Kidney tubule cell (primary cell): ENCODE results near the gene MYL10.
"Not testable (repeated sequence)": the region's sequence is repeated elsewhere in the genome, so short reads cannot be mapped to it uniquely, and the experiment has no call there.

Experiments used
- DNase-seq: peaks from one replicate; pipeline ENCODE4 v3.0.0-alpha.2; 2018; ENCODE audit warnings: low spot score

Gene MYL10

GRCh38 chr7:101618916-101619315 is 10.2 kb downstream of the MYL10 start:
- DNase-seq, result no peak

GRCh38 chr7:101618207-101618839 is 10.8 kb downstream of the MYL10 start:
- no peak for DNase-seq

GRCh38 chr7:101617451-101618206 is 11.5 kb downstream of the MYL10 start:
- no peak for DNase-seq

- no peak for DNase-seq
Measured at GRCh38 chr7:101615446-101615845, 13.7 kb downstream of the MYL10 start.

- peak; percentile 23 for DNase-seq
Measured at GRCh38 chr7:101614939-101615302, 14.2 kb downstream of the MYL10 start.

- DNase-seq, result no peak
Measured at GRCh38 chr7:101614098-101614938, 14.8 kb downstream of the MYL10 start.

- DNase-seq, result no peak
Measured at GRCh38 chr7:101612885-101613515, 16.1 kb downstream of the MYL10 start.

GRCh38 chr7:101608772-101609713 is 20.1 kb downstream of the MYL10 start:
- peak; percentile 39 for DNase-seq

GRCh38 chr7:101606498-101606923 is 22.6 kb downstream of the MYL10 start:
- no peak for DNase-seq

GRCh38 chr7:101605611-101606497 is 23.2 kb downstream of the MYL10 start:
- DNase-seq, result no peak

- DNase-seq, result not testable (repeated sequence)
Measured at GRCh38 chr7:101604934-101605332, 24.2 kb downstream of the MYL10 start.

GRCh38 chr7:101604331-101604933 is 24.7 kb downstream of the MYL10 start:
- no peak for DNase-seq

- peak; percentile 68 for DNase-seq
Measured at GRCh38 chr7:101602484-101603241, 26.4 kb downstream of the MYL10 start.

- no peak for DNase-seq
Measured at GRCh38 chr7:101602082-101602481, 27.0 kb downstream of the MYL10 start.

GRCh38 chr7:101599787-101600186 is 29.3 kb downstream of the MYL10 start:
- DNase-seq, result no peak

GRCh38 chr7:101598986-101599771 is 29.9 kb downstream of the MYL10 start:
- DNase-seq, result no peak

GRCh38 chr7:101598422-101598985 is 30.6 kb downstream of the MYL10 start:
- peak; percentile 29 for DNase-seq

GRCh38 chr7:101597941-101598340 is 31.2 kb downstream of the MYL10 start:
- no peak for DNase-seq
